ACC112 (cell line): ENCODE measurements around the gene CEP170B.

Experiments
- H2AFZ ChIP-seq: fragments of 200-600 bp; sonication (generic); one replicate; pipeline ENCODE4 v1.6.0; 2017; ENCODE audit warnings: antibody characterized with exemption, low read length; ENCODE audit not compliant: unreplicated experiment
- H3K27ac ChIP-seq: fragments of 200-600 bp; sonication (generic); 2 replicates; pipeline ENCODE4 v1.5.1; 2014; ENCODE audit warnings: low read depth, mild to moderate bottlenecking, antibody characterized with exemption, low read length, moderate library complexity
- H3K27me3 ChIP-seq: fragments of 200-600 bp; sonication (generic); 2 replicates; pipeline ENCODE4 v1.6.1; 2014; ENCODE audit warnings: mild to moderate bottlenecking, antibody characterized with exemption, low read length, moderate library complexity, mixed read lengths; ENCODE audit not compliant: insufficient read depth
- H3K36me3 ChIP-seq: fragments of 200-600 bp; sonication (generic); 2 replicates; pipeline ENCODE4 v1.6.1; 2016; ENCODE audit warnings: mild to moderate bottlenecking, antibody characterized with exemption, low read length, moderate library complexity, mixed read lengths; ENCODE audit not compliant: insufficient read depth
- H3K4me1 ChIP-seq: fragments of 200-600 bp; sonication (generic); one replicate; pipeline ENCODE4 v1.6.1; 2016; ENCODE audit warnings: low read length, mixed read lengths; ENCODE audit not compliant: insufficient read depth, unreplicated experiment, control insufficient read depth
- H3K4me3 ChIP-seq: fragments of 200-600 bp; sonication (generic); 2 replicates; pipeline ENCODE4 v1.5.1; 2014; ENCODE audit warnings: mild to moderate bottlenecking, low read depth, low read length
- H3K79me2 ChIP-seq: fragments of 200-600 bp; sonication (generic); one replicate; pipeline ENCODE4 v1.6.0; 2016; ENCODE audit warnings: low read length; ENCODE audit not compliant: control insufficient read depth, unreplicated experiment, insufficient read depth

CEP170B gene

DNA sequence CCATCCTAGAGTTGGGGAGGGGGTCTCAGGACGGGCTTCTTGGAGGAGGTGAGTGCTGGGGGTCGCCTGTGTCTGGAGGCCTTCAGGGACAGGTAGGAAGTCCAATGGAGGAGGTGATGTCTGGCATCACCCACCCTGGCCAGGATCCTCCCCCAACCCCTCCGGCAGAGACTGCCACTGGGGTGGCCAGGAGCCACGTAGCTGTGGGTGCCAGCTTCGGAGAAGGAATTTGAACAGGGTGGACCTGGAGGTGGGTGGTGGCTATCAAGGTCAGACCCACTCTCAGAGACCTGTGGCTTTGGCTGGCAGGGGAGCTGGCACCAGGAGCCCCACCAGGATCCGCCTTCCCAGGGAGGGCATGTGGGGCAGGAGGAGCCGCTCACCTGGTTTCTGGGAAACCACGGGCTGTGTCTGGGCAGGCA lies 9.1 kb downstream of the CEP170B start:
- Histone ChIP-seq H3K36me3 (peaks cover 3% of the 10 kb centered on the region; the same call in 1 of the 2 replicates), H3K27me3 (no peaks in the 10 kb centered on the region), H3K27ac (no peak overlapping the region), H3K79me2 (peaks cover 43% of the 10 kb centered on the region), H2AFZ (no peak overlapping the region), H3K4me3 (no peak overlapping the region), H3K4me1 (peaks cover 11% of the 10 kb centered on the region)

GRCh38 chr14:104874571-104875411 lies 9.7 kb downstream of the CEP170B start:
- Histone ChIP-seq H3K4me3 (no peak overlapping the region), H3K27ac (no peak overlapping the region), H3K79me2 (peaks cover 39% of the 10 kb centered on the region), H3K36me3 (peaks cover 3% of the 10 kb centered on the region; the same call in 1 of the 2 replicates), H2AFZ (no peak overlapping the region), H3K27me3 (no peaks in the 10 kb centered on the region), H3K4me1 (peaks cover 11% of the 10 kb centered on the region)

DNA sequence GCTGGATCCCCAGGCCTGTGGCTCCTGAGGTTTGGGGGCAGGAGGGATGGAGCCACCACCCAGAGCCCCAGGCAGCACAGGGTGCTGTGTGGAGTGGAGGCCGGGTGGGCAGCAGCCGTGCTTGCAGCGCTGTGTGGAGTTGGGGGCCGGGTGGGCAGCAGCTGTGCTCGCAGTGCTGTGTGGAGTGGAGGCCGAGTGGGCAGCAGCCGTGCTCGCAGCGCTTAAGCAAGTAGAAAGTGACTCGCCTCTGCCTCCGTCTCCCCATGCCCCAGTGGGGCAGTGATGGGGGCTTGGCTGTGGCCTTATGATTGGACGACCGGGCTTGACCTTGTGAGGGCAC lies 10.3 kb downstream of the CEP170B start:
- H3K27ac ChIP-seq: no peak overlapping the region
- peaks cover 35% of the 10 kb centered on the region for H3K79me2 ChIP-seq
- H3K4me3 ChIP-seq: no peak overlapping the region
- H2AFZ ChIP-seq: no peak overlapping the region
- H3K27me3 ChIP-seq: no peaks in the 10 kb centered on the region
- H3K4me1 ChIP-seq: peaks cover 11% of the 10 kb centered on the region
- peaks cover 3% of the 10 kb centered on the region; the same call in 1 of the 2 replicates for H3K36me3 ChIP-seq

DNA sequence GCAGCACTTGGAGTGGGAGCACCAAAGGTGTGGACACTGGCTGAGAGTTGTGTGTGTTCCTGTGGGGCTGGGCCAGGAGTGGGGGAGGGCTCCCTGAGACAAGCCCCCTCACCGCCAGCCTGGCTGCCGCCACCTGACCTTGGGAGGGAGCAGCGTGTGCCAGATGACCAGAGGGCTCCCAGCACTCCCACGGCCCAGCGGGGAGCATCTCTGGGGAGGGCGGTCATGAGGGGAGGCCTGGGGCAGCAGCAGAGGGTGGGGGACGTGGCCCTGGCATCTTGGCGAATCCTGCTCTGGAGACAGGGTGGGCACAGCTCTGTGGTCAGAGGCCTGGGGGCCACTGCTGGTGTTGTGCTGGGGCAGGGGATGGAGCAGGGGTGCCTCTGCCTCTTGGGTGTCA lies 10.7 kb downstream of the CEP170B start:
- H3K36me3 ChIP-seq: peaks cover 3% of the 10 kb centered on the region; the same call in 1 of the 2 replicates
- peaks cover 11% of the 10 kb centered on the region for H3K4me1 ChIP-seq
- H3K4me3 ChIP-seq: no peak overlapping the region
- no peaks in the 10 kb centered on the region for H3K27me3 ChIP-seq
- H3K79me2 ChIP-seq: peaks cover 32% of the 10 kb centered on the region
- H2AFZ ChIP-seq: no peak overlapping the region
- no peak overlapping the region for H3K27ac ChIP-seq

- Histone ChIP-seq H3K36me3 (peaks cover 3% of the 10 kb centered on the region; the same call in 1 of the 2 replicates), H3K4me1 (peaks cover 11% of the 10 kb centered on the region), H3K79me2 (peaks cover 28% of the 10 kb centered on the region), H3K27ac (no peak overlapping the region), H2AFZ (no peak overlapping the region), H3K27me3 (no peaks in the 10 kb centered on the region), H3K4me3 (no peak overlapping the region)
Measured at GRCh38 chr14:104876251-104876699, 11.2 kb downstream of the CEP170B start.

DNA sequence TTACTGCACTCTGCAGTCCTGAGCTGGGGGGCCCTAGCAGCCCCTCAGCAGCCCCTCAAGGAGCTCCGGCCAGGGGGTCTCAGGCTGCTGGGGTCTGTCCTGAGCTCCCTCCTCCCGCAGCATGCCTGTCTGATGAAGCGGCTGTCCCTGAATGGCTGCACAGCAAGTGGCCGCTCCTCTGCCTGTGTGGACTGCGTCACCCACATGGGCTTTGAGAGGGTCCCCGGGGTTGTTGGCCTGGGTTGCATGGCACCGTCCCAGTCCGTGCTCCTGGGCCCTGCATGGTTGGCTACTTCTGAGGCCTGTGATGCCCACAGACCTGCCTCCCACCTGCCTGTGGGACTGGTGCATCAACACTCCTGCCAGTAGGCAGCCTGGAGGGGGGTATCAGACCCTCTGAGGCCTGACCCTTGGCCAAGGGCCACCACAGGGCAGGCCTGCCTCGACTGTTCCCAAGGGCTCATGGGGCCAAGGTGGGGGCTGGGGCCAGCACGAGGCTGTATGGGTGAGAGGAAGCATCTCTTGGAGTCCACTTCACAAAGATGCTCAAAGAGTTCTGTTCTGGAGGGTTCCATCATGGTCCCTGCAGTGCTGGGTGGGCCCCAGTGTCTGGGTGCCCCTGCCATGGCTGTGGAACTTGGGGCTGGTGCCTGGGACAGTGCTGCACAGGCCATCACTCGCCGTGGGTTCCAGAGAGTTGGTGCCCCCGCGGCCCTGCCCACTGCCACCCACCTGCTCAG lies 12.2 kb downstream of the CEP170B start:
- H3K4me1 ChIP-seq: peaks cover 9% of the 10 kb centered on the region
- no peaks in the 10 kb centered on the region for H3K27me3 ChIP-seq
- H3K27ac ChIP-seq: no peak overlapping the region
- peaks cover 3% of the 10 kb centered on the region; the same call in 1 of the 2 replicates for H3K36me3 ChIP-seq
- peaks cover 27% of the 10 kb centered on the region for H3K79me2 ChIP-seq
- H2AFZ ChIP-seq: no peak overlapping the region
- no peak overlapping the region for H3K4me3 ChIP-seq

DNA sequence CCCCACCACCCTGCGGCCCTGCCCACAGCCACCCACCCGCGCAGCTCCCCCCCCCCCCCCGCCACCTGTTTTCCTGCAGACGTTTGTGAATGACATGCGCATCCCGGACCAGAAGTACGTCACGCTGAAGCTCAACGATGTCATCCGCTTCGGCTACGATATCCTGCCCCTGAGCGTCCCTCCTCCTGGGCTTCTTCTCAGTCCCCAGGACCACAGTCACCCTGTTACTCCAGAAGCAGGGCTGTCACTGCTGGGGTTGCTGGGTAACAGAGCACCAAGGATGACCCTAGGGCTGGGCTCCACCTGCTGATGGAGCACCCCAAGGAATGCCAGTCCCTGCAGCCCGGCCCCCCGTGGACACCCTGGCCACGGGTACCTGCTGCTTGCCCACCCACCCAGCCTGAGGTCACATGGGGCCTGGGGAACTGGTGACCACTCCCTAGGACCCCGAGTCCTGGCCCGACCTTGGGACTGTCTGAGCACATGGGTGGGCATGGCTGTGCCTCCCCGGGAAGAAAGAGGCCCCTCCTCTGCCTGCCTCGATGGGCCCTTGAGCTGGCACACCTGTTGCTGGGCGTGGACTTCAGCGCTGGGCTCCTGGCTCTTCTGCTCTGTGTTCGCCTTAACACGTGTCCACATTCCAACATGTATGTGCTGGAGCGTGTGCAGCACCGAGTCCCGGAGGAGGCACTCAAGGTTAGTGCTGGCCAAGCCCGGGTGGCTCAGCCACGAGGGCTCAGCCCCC lies 12.9 kb downstream of the CEP170B start:
- Histone ChIP-seq H2AFZ (no peak overlapping the region), H3K4me1 (peaks cover 5% of the 10 kb centered on the region), H3K27ac (no peak overlapping the region), H3K79me2 (peaks cover 27% of the 10 kb centered on the region), H3K36me3 (peaks cover 3% of the 10 kb centered on the region; the same call in 1 of the 2 replicates), H3K27me3 (no peaks in the 10 kb centered on the region), H3K4me3 (no peak overlapping the region)

- Histone ChIP-seq H3K4me1 (no peaks in the 10 kb centered on the region), H3K27ac (no peak overlapping the region), H3K36me3 (peaks cover 3% of the 10 kb centered on the region; the same call in 1 of the 2 replicates), H3K79me2 (peaks cover 23% of the 10 kb centered on the region), H3K27me3 (no peaks in the 10 kb centered on the region), H2AFZ (no peak overlapping the region), H3K4me3 (no peak overlapping the region)
Measured at GRCh38 chr14:104878582-104878981, 13.5 kb downstream of the CEP170B start.

DNA sequence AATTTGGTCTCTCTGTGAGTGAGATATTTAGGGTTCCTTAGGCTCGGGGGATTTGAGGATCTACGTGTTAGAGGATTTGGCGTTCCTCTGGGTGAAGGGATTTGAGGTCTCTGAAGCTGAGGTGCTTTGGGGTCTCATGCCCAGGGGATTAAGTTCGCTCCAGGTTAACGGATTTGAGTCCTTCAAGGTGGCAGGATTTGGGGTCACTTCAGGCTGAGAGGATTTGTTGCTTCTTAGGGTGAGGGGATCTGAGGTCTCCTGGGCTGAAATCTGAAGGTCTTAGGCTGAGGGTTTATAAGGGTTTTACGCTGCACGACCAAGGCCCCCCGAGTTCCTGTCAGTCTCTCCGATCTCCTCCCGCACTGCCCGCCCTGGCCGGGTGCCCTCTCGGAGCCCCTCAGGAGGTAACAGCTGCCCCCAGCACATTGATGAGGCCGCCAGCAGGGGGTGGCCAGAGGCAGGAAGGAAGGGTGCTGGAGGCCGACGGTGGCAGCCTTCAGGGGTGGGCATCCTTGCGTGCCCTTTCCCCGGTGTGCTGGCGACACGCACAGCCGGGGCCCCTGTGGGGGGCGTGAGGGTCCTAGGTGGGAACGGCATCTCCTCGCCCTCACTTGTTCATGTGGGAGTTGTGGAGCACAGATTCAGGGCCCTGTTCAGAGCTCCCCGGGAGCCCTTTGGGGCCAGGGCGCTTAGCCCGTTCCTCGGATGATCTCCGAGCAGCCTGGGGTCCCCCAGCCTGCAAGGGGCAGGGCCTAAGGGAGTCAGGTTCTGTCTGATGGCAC lies 14.3 kb downstream of the CEP170B start:
- H2AFZ ChIP-seq: no peak overlapping the region
- peaks cover 15% of the 10 kb centered on the region for H3K79me2 ChIP-seq
- H3K27ac ChIP-seq: no peak overlapping the region
- H3K27me3 ChIP-seq: no peaks in the 10 kb centered on the region
- no peaks in the 10 kb centered on the region for H3K4me1 ChIP-seq
- H3K36me3 ChIP-seq: peaks cover 3% of the 10 kb centered on the region; the same call in 1 of the 2 replicates
- no peak overlapping the region for H3K4me3 ChIP-seq
